ENCODE data around the gene ERBB4.

Gene ERBB4

GRCh38 chr2:212428681-212429478 is 109.7 kb downstream of the ERBB4 start:
- no peak for DNase-seq (ENCODE audit: low read depth)

- no peak for DNase-seq (ENCODE audit: low read depth)
These were observed 111.0 kb downstream of the ERBB4 start for GRCh38 chr2:212427638-212428037.

- no peak for DNase-seq (ENCODE audit: low read depth)
These were observed 111.8 kb downstream of the ERBB4 start for GRCh38 chr2:212426637-212427412.

- DNase-seq (ENCODE audit: low read depth) = no peak
These were observed 114.5 kb downstream of the ERBB4 start for GRCh38 chr2:212424082-212424481.

GRCh38 chr2:212423089-212423488 is 115.5 kb downstream of the ERBB4 start:
- no peak for DNase-seq (ENCODE audit: low read depth)

- DNase-seq (ENCODE audit: low read depth) = peak; percentile 81
These were observed 116.9 kb downstream of the ERBB4 start for GRCh38 chr2:212421556-212422334.

- no peak for DNase-seq (ENCODE audit: low read depth)
These were observed 122.5 kb downstream of the ERBB4 start for GRCh38 chr2:212416086-212416485.

GRCh38 chr2:212414767-212415211 is 123.8 kb downstream of the ERBB4 start:
- DNase-seq (ENCODE audit: low read depth) = peak; percentile 5

- no peak for DNase-seq (ENCODE audit: low read depth)
These were observed 129.0 kb downstream of the ERBB4 start for GRCh38 chr2:212409560-212409959.

- DNase-seq (ENCODE audit: low read depth) = no peak
These were observed 130.1 kb downstream of the ERBB4 start for GRCh38 chr2:212408524-212408923.

GRCh38 chr2:212406716-212407115 is 131.9 kb downstream of the ERBB4 start:
- no peak for DNase-seq (ENCODE audit: low read depth)

GRCh38 chr2:212402316-212402715 is 136.3 kb downstream of the ERBB4 start:
- no peak for DNase-seq (ENCODE audit: low read depth)

GRCh38 chr2:212398316-212398715 is 140.3 kb downstream of the ERBB4 start:
- DNase-seq (ENCODE audit: low read depth) = no peak

GRCh38 chr2:212392544-212392943 is 146.1 kb downstream of the ERBB4 start:
- DNase-seq (ENCODE audit: low read depth) = no peak

- DNase-seq (ENCODE audit: low read depth) = peak; percentile 65
These were observed 146.6 kb downstream of the ERBB4 start for GRCh38 chr2:212392043-212392442.

- DNase-seq (ENCODE audit: low read depth) = peak; percentile 25
These were observed 151.5 kb downstream of the ERBB4 start for GRCh38 chr2:212387146-212387545.

- DNase-seq (ENCODE audit: low read depth) = no peak
These were observed 153.4 kb downstream of the ERBB4 start for GRCh38 chr2:212385241-212385640.

GRCh38 chr2:212384027-212384426 is 154.6 kb downstream of the ERBB4 start:
- DNase-seq (ENCODE audit: low read depth) = peak; percentile 10

- DNase-seq (ENCODE audit: low read depth) = no peak
These were observed 157.0 kb downstream of the ERBB4 start for GRCh38 chr2:212381428-212382102.

GRCh38 chr2:212379103-212379502 is 159.5 kb downstream of the ERBB4 start:
- DNase-seq (ENCODE audit: low read depth) = no peak

- no peak for DNase-seq (ENCODE audit: low read depth)
These were observed 171.2 kb downstream of the ERBB4 start for GRCh38 chr2:212367431-212367830.

All from EH (cell line).